Upper lobe of left lung (tissue), 6 donors: ENCODE results near the gene SYNE2. TPM values are rescaled to one million over a fixed set of nuclear protein-coding genes. Genes with fewer than 3 reads are reported as not detected.
"Not testable (repeated sequence)": the region's sequence is repeated elsewhere in the genome, so short reads cannot be mapped to it uniquely, and the experiment has no call there.

ENCODE experiments used
- ATAC-seq, 2 donors: fragments of 200-7000 bp; cut with Tn5 transposase; one replicate each; pipeline ENCODE4 v1.9.1; 2022; ENCODE audit warnings: mild to moderate bottlenecking in 2 of 2, moderate library complexity in 2 of 2; ENCODE audit not compliant: low FRiP score in 2 of 2
- DNase-seq, 2 donors: peaks; one replicate each; pipeline ENCODE4 v3.0.0-alpha.2; 2019 to 2020
- H3K27ac ChIP-seq, 4 donors: fragments of 200-600 bp; sonication (generic); one replicate each; pipeline ENCODE4 v1.5.1; 2016 to 2019
- H3K27me3 ChIP-seq, 4 donors: fragments of 200-600 bp; sonication (generic); one replicate each; pipeline ENCODE4 v1.5.1; 2017 to 2019
- H3K36me3 ChIP-seq, 4 donors: fragments of 200-600 bp; sonication (generic); one replicate each; pipeline ENCODE4 v1.5.1; 2016 to 2019
- H3K4me1 ChIP-seq, 4 donors: fragments of 200-600 bp; sonication (generic); one replicate each; pipeline ENCODE4 v1.5.1; 2018 to 2019
- H3K4me3 ChIP-seq, 4 donors: fragments of 200-600 bp; sonication (generic); one replicate each; pipeline ENCODE4 v1.5.1; 2017 to 2019; ENCODE audit warnings: mild to moderate bottlenecking in 2 of 4, moderate library complexity in 1 of 4
- H3K9me3 ChIP-seq, 4 donors: fragments of 200-600 bp; sonication (generic); one replicate each; pipeline ENCODE4 v1.5.1; 2018 to 2019
- CTCF ChIP-seq, 6 experiments: fragments of 450-650 bp in 4 of 6; fragments of 200-600 bp in 2 of 6; sonication (generic) in 2 of 6; IDR thresholded peaks; one replicate each; pipeline ENCODE4 v1.5.1; 2016 to 2019; ENCODE audit warnings: antibody characterized with exemption in 6 of 6
- EP300 ChIP-seq, 4 donors: sonication (generic); formaldehyde crosslinking; IDR thresholded peaks; one replicate each; pipeline ENCODE4 v1.5.1; 2017; ENCODE audit warnings: antibody characterized with exemption in 4 of 4, control low read depth in 2 of 4
- POLR2A ChIP-seq, 4 donors: fragments of 450-650 bp; IDR thresholded peaks; one replicate each; pipeline ENCODE4 v1.5.1; 2016 to 2017; ENCODE audit warnings: antibody characterized with exemption in 4 of 4, mild to moderate bottlenecking in 2 of 4
- POLR2AphosphoS5 ChIP-seq, 2 donors: sonication (generic); formaldehyde crosslinking; IDR thresholded peaks; one replicate each; pipeline ENCODE4 v1.5.1; 2017; ENCODE audit warnings: antibody characterized with exemption in 2 of 2
- WGBS, 2 donors: methylation state at CpG; one replicate each; pipeline ENCODE4 v1.1.5; 2017 to 2018; 5-methylcytosine and 5-hydroxymethylcytosine counted together
- total RNA-seq, 6 donors: library from RNA; depleted of rRNA in 4 of 6; stranded (reverse); fragments of >200 nt in 4 of 6; gene quantifications; one replicate each; pipeline versions ENCODE4 v1.1.0 to v1.2.1, GENCODE V29; 2016 to 2021
- donor health status: DM: no; HTN: no; CAD: no; lungs with moderate emphysema.
- donor health status: DM: no; HTN: yes; CAD: no; lungs with severe emphysema.

The SYNE2 gene
- total RNA-seq, 6 donors from 2014 or later: 75.8 to 439 (median 234) TPM

GRCh38 chr14:64170181-64170580, 317.4 kb downstream of the SYNE2 start:
- H3K4me3 ChIP-seq: no peak overlapping the region
- peaks cover 13 to 98% (median 52%) of the 10 kb centered on the region in 4 donors for H3K36me3 ChIP-seq
- DNase-seq (no peak), ATAC-seq (no peak)
- no peaks in the 10 kb centered on the region for H3K4me1 ChIP-seq
- no peaks in the 10 kb centered on the region for H3K9me3 ChIP-seq
- no peak overlapping the region for H3K27ac ChIP-seq
- no peaks in the 10 kb centered on the region for H3K27me3 ChIP-seq
- 97 to 99% methylated on average over 8 of the region's 8 CpGs for WGBS, 2 donors
- TF ChIP-seq EP300 (IDR thresholded peaks at IDR 0.05) (no peak), CTCF (IDR thresholded peaks at IDR 0.05) (no peak), POLR2AphosphoS5 (IDR thresholded peaks at IDR 0.05) (no peak), POLR2A (IDR thresholded peaks at IDR 0.05) (no peak)

GRCh38 chr14:64174922-64175782, 322.3 kb downstream of the SYNE2 start:
- 97% methylated on average over 2 of the region's 2 CpGs for WGBS, 2 donors
- ATAC-seq (no peak), DNase-seq (no peak)
- no peaks in the 10 kb centered on the region for H3K4me1 ChIP-seq
- H3K27me3 ChIP-seq: no peaks in the 10 kb centered on the region
- H3K9me3 ChIP-seq: no peaks in the 10 kb centered on the region
- peaks cover 8 to 97% (median 30%) of the 10 kb centered on the region in 4 donors for H3K36me3 ChIP-seq
- TF ChIP-seq EP300 (IDR thresholded peaks at IDR 0.05) (no peak), POLR2A (IDR thresholded peaks at IDR 0.05) (no peak), CTCF (IDR thresholded peaks at IDR 0.05) (no peak), POLR2AphosphoS5 (IDR thresholded peaks at IDR 0.05) (no peak)
- no peak overlapping the region for H3K27ac ChIP-seq
- no peak overlapping the region for H3K4me3 ChIP-seq

- Histone ChIP-seq H3K36me3 (peaks cover 8 to 97% (median 26%) of the 10 kb centered on the region in 4 donors), H3K27ac (no peak overlapping the region), H3K4me1 (no peaks in the 10 kb centered on the region), H3K27me3 (no peaks in the 10 kb centered on the region), H3K9me3 (no peaks in the 10 kb centered on the region), H3K4me3 (no peak overlapping the region)
- ATAC-seq (no peak), DNase-seq (no peak)
- 90 to 98% methylated on average over 2 of the region's 2 CpGs for WGBS, 2 donors
- TF ChIP-seq POLR2A (IDR thresholded peaks at IDR 0.05) (no peak), EP300 (IDR thresholded peaks at IDR 0.05) (no peak), CTCF (IDR thresholded peaks at IDR 0.05) (no peak), POLR2AphosphoS5 (IDR thresholded peaks at IDR 0.05) (no peak)
Observed at GRCh38 chr14:64176330-64176729, 323.5 kb downstream of the SYNE2 start.

GRCh38 chr14:64178814-64179213, 326.0 kb downstream of the SYNE2 start:
- H3K4me1 ChIP-seq: no peaks in the 10 kb centered on the region
- peaks cover 8 to 76% (median 12%) of the 10 kb centered on the region in 4 donors for H3K36me3 ChIP-seq
- TF ChIP-seq POLR2A (IDR thresholded peaks at IDR 0.05) (no peak), EP300 (IDR thresholded peaks at IDR 0.05) (no peak), CTCF (IDR thresholded peaks at IDR 0.05) (no peak), POLR2AphosphoS5 (IDR thresholded peaks at IDR 0.05) (no peak)
- H3K27ac ChIP-seq: no peak overlapping the region
- H3K4me3 ChIP-seq: no peak overlapping the region
- ATAC-seq (no peak), DNase-seq (no peak)
- no peaks in the 10 kb centered on the region for H3K9me3 ChIP-seq
- WGBS, 2 donors: 94 to 97% methylated on average over 3 of the region's 3 CpGs
- no peaks in the 10 kb centered on the region for H3K27me3 ChIP-seq

GRCh38 chr14:64182908-64183307, 330.1 kb downstream of the SYNE2 start:
- not testable (repeated sequence) for H3K9me3 ChIP-seq, H3K4me1 ChIP-seq, ATAC-seq, H3K27me3 ChIP-seq, H3K27ac ChIP-seq, H3K4me3 ChIP-seq
- WGBS, 2 donors: 98 to 100% methylated on average over 4 to 33 of the region's 40 CpGs
- peak in 1 of 2 donors; percentile 53 for DNase-seq
- H3K36me3 ChIP-seq: peaks cover 1 to 56% (median 13%) of the 10 kb centered on the region in 4 donors
